NT2/D1 (cell line): Measurements from ENCODE around the gene NPEPPS.
"Not testable (repeated sequence)": the region's sequence is repeated elsewhere in the genome, so short reads cannot be mapped to it uniquely, and the experiment has no call there.

Experiments used
- SUZ12 ChIP-seq: IDR thresholded peaks from 2 replicates; pipeline ENCODE4 v1.6.1; 2011; ENCODE audit not compliant: insufficient read length, insufficient read depth; ENCODE audit errors: extremely low read depth
- YY1 ChIP-seq: IDR thresholded peaks from 2 replicates; pipeline ENCODE4 v1.6.1; 2011; ENCODE audit not compliant: insufficient read length, insufficient read depth
- ZNF274 ChIP-seq: IDR thresholded peaks from 2 replicates; pipeline ENCODE4 v1.6.1; 2011; ENCODE audit warnings: mild to moderate bottlenecking, low read depth, low read length

GRCh38 chr17:47541676-47542075, 10.8 kb downstream of the NPEPPS start:
- TF ChIP-seq SUZ12, YY1, ZNF274: not testable (repeated sequence)
